ENCODE measurements around the gene ZFAND5.

The ZFAND5 gene

DNA sequence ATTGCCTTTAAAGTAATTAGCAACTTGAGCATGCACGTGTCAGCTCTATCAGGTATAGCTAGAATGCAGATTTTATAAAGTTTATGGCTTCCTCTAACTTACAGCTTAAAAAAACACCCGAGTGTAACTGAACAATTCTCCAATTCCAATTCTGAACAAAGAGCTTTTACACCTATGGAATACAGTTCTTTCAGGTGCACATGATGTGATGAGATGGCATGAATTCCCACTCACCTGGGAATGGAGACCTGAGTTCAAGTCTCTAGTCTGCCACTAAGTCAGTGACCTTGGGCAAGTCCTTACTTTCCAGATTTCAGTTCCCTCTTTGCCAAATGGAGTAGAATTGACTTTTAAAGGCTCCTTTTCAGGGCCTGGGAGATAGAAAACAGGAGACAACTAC, 1.8 kb downstream of the ZFAND5 start:
- no peak for DNase-seq (ENCODE audit: low read depth in 2 of 2, low spot score in 1 of 2)

DNA sequence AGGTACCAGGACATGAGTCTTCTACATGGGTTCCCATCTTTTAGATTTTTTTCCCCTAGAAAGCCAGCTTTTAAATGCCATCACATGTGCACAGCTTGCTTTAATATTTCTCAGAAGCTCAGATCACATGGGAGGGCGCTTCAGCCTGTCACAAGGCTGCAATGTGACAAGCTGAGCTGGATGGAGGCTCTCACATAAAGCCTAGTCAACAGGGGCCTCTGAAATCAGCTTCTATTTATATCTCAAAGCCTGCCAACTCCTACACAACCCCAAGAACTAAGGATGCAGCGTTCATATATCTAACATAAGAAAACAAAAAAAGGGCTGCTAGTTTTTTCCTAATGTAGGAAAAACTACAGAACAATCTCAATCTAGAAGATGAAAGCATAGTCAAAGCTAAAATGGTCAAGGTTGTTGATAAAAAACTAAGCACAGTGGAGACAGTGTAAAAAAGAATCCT, 2.3 kb downstream of the ZFAND5 start:
- no peak for DNase-seq (ENCODE audit: low read depth in 2 of 2, low spot score in 1 of 2)

DNA sequence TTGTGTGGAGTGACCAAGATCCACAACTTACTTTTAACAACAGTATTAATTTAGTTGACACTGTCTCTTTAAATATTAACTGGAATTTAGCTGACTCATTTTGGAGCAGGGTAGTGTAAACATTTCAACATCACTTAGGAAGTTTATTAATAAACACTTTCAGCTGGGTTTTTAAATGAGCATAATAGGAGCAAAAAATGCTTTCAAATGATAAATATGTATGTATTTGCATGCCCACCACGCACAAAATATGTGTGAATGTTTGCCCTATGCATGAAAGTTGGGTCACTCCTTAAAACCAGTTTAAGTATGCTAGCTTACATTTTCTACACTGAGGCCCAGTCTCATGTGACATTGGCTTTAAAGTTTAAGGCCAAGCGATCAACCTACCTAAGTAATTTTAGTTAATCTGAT, 2.9 kb downstream of the ZFAND5 start:
- DNase-seq (ENCODE audit: low read depth in 2 of 2, low spot score in 1 of 2): no peak

DNA sequence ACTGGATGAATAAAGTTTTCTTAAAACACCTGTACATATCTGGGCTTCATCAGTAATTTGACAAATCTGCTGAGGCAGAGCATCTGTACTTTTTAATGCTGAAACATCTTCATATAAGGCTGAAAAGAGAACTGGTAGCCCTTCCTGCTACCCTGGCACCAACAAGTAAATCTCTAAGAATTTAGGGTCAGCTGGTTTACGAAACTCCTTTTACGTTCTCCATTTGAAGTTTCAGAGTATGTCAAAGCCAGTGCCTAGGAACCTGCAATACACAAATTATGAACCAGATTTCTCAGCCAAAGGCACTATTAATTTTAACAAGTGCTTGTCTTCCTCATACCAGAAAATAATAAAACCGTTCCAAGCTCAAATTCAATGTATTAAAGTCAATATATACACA, 3.8 kb downstream of the ZFAND5 start:
- DNase-seq (ENCODE audit: low read depth in 2 of 2, low spot score in 1 of 2): no peak

DNA sequence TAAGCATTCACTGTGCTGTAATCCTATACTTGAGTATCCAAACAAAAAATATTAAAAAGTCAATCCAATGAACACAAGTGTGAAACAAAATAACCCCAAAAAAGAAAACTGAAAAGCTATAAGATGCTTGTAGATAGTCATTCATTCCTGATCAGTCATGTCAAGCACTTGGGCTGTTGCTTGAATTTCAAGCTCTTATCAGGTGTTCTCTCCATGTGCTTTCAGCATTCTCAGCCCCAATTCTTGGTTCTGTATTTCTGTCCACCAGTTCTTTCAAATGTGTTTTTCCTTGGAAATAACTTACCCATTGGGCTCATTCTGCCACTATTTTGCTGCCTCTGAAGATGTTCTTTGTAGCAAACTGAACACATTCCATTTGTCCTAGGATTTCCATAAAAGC, 4.7 kb downstream of the ZFAND5 start:
- DNase-seq (ENCODE audit: low read depth in 2 of 2, low spot score in 1 of 2): no peak

DNA sequence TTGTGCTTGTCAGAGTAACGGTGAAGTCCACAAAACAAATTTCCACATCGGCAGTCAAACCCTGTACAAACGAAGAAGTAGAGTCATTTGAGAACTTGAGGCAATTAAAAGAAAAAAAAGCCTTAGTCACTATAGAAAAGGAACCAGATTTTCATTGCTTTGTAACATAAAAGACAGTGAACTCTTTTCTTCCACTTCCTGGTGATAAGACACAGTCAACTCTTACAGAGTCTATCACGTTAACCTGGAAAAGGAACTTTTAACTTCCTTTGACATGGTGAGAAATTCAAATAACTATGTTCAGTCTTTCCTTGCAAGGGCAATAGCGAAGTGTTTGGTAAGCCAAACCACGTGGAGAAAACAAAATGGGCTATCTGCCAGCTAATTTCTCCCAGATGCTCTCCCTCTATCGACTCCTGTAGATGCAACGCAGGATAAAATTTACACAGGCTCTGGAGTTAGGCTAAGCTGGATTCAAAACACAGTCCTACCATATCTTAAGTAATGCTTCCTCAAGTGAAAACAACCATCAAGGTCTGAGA, 8.9 kb downstream of the ZFAND5 start:
- DNase-seq (ENCODE audit: low read depth in 2 of 2, low spot score in 1 of 2): no peak

DNA sequence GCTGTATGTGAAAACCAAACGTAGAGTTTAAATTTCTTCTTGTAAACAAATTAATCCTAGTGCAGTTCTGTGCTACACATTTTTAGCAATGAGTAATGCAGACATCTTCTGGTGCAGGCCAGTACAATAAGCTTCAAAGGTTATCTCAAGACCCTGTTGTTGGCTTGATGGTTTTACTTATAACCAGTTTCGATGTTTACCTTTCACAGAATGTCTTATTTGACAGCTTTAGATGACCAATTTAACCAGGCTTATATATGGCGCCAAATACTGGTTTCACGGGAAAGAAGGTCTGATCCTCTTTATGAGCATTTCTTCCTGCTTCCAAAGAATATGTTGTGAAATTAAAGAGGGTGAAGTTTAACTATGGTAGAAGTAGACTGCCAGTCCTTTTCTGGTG, 9.9 kb downstream of the ZFAND5 start:
- DNase-seq (ENCODE audit: low read depth in 2 of 2, low spot score in 1 of 2): no peak

DNA sequence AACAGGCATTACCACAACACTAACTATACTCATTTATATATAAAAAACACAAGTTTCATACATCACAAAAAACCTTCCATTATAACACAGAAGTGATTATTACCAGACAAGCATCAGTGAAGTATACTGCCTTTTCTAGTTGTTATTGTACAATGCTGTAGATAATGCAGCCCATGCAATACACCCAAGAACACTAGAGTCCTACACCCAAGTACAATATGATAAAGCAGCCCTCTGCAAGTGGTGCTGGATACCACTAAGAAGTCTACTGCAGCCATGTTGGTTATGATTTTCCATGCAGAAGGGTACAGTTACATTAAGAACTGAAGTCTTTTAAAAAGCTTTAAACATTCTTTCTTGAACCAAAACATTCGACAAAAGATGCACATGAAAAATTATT, 10.3 kb downstream of the ZFAND5 start:
- DNase-seq (ENCODE audit: low read depth in 2 of 2, low spot score in 1 of 2): no peak

DNA sequence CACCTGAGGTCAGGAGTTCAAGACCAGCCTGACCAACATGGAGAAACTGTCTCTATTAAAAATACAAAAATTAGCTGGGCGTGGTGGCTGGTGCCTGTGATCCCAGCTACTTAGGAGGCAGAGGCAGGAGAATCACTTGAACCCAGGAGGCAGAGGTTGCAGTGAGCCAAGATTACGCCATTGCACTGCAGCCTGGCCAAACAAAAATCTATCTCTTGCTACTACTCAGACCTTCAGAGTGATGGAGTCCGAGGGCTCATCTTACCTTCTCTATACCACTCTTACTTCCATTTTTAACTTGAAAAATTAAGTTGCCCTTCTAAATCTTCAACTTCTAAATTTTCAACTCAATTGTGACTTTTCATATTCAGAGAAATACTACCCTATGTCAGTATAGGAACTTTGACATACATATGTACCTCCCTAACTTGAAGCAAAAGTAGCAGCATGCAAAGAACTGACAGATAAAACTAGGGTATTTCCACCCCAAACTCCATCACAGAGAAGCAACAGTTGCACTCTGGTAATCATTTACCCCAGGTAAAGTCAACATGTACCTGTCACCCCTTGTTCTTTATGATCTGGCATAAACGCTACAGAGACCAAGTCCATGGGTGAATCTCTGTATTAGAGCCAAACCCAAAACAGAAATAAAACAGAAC, 11.4 kb downstream of the ZFAND5 start:
- no peak for DNase-seq (ENCODE audit: low read depth in 2 of 2, low spot score in 1 of 2)

DNA sequence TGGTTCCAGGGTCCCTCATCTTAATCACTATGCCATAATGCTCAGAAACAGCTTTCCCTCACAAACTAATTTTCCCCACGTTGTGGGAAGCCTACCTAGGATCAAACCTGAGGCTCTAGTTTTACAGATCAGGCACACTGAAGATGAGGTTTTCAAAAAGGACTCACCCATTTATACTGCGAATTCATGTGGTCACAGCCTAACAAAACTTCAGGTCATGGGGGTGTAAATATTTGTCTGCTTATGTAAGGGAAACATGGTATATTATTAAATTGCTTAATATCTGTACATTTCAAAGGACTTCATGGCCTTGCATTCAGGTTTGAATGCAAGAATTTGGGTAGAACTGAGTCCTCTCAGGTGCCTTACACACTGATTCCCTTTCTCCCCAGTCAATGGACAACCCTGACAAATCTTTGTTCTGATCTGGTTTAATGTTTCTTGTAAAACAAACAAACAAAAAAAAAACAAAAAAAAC, 12.1 kb downstream of the ZFAND5 start:
- DNase-seq (ENCODE audit: low read depth in 2 of 2, low spot score in 1 of 2): no peak

DNA sequence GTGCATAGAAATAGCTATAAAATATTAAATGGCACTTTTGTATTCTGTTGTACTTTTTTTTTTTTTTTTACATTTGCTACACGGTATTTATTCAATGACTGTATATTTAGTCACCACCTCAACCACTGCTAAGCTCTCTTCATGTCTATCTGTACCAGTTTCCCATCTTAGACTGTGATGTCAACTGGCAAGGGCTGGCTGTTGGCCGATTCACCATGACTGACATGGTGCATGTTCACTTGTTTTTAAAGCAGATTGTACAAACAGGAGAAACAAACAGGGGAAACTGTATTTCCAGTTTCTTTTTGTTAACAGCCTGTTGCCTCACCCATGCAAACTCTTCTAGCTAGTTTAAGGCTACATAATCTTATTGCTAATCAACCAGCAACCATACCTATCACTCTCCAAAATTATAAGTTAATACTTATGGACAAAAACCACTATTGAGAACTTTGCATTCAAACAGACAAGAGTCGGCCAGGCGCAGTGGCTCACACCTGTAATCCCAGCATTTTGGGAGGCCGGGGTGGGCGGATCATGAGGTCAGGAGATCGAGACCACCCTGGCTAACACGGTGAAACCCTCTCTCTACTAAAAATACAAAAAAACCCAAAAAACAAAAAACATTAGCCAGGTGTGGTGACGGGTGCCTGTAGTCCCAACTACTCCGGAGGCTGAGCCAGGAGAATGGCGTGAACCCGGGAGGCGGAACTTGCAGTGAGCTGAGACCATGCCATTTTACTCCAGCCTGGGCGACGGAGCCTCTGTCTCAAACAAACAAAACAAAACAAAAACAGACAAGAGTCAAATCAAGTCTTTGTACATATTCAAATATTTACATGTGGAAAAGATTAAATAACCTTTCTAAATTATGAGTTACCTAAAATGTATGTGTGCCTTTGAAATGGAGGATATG, 13.2 kb downstream of the ZFAND5 start:
- no peak for DNase-seq (ENCODE audit: low read depth in 2 of 2, low spot score in 1 of 2)

DNA sequence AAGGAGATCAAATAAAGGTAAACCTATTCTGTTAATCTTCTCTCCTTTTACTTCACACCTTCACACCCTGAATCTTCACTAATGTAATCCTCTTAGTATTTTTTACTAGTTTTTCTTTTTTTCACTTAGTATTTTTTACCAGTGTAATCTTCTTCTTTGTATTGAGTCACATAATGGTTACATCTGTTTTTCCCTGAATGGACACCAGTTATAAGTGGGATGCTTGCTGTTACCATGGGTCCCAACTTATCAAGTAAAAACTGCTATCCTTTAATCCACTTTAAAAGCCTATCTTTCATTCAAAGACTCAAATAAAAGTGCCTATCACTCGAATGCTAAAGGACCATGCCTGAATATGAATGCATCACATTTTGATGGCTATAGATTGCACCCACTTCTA, 15.1 kb downstream of the ZFAND5 start:
- no peak for DNase-seq (ENCODE audit: low read depth in 2 of 2, low spot score in 1 of 2)

DNA sequence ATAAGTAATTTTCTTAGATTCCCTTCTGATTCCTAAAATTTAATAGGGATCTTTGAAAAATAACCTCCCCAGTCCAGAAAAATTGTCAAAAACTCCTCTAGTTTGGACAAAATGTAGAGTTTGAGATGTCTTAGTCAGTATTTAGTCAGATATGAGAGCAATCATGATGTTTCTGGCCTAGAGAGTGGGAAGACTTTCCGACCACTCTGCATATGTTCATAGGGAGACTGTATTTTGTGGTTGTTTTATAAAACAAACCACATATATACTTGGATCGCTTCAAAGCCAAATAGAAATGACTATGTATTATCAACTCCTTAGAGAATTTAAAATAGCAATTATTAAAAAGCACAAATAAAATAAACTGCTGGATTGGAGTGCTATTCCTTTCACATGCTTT, 15.8 kb downstream of the ZFAND5 start:
- no peak for DNase-seq (ENCODE audit: low read depth in 2 of 2, low spot score in 1 of 2)

DNA sequence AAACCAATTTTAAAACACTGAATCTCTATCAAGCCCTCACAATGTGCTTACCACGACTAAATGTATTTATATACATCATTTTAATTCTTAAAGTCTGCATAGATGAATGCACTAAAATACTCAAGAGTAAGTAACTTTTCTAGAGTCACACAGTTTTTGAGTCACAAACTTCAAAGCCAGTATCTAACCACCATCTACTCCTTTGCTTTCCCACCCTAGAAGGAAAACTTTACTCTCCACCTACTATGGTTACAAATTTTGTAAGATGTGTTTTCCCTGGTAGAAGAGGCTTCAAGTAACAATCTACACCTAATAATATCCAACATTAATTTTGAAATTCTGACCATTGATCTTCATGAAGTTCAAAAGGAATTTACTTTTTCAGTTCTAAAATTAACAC, 18.7 kb downstream of the ZFAND5 start:
- DNase-seq (ENCODE audit: low read depth in 2 of 2, low spot score in 1 of 2): no peak

DNA sequence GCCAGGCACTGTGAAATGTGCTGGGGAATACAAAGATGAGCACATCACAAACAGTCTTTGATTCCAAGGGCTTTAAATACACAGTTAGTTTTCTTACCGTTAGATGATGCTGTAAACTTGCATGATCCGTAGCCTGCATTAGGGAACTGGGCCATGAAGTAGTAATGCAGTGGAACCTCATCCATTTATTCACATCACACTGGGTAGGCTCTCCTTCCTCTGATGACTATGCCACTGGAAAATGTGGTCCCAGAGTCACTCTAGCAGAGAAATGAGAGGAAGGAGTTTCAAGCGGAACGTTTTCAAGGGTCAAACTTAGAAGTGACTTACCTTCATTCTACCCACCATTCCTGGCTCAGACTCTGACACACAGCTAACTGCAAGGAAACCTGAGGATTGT, 26.4 kb downstream of the ZFAND5 start:
- no peak for DNase-seq (ENCODE audit: low read depth in 2 of 2, low spot score in 1 of 2)

DNA sequence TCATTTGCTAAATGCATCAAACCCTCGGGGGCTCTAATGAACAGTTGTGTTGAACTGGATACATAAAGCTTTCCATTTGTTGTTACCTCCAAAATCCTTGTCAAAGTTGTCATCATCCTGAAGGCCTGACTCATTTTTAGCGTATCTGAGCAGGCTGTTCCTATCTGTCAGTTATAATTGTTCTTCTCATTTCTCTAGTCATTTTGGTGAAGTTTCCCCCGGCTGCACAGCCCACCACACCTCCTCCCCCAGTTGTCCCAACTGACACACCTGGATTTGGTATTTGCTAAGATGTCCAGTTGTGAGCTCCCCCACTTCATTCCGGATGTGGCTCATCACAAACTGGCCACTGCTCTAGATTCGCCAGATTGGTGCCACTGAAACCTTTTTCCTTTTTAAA, 27.7 kb downstream of the ZFAND5 start:
- no peak for DNase-seq (ENCODE audit: low read depth in 2 of 2, low spot score in 1 of 2)

DNA sequence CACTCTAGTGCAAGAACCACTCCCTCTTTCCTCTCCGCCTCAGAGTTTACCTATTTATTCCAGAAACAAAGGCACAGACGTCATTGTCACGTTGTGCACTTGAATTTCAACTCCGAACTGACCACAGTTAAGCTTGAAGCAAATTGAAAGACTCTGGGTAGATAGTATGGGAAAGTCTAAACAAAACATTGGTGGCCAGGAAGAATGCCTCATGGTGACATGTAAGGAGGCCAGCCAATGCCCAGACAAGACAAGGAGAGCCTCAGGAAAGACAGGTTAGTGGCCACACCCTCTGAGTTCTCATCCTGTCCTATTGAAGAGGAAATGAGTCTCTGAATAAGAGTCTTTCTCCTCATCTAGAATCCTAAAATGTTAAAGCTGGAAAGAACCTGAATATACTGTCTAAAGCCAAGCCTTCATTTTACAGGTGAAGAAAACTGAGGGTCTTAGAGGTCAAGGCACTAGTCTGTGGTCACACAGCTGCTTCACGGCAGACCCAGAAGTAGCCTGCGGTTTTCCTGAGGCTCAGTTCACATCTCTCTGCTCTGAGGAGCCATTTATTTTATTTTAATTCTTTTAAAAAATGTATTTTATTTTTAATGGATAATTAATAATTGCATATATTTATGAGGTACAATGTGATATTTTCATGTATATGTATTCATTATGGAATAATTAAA, 30.2 kb downstream of the ZFAND5 start:
- DNase-seq (ENCODE audit: low read depth in 2 of 2, low spot score in 1 of 2): no peak

DNA sequence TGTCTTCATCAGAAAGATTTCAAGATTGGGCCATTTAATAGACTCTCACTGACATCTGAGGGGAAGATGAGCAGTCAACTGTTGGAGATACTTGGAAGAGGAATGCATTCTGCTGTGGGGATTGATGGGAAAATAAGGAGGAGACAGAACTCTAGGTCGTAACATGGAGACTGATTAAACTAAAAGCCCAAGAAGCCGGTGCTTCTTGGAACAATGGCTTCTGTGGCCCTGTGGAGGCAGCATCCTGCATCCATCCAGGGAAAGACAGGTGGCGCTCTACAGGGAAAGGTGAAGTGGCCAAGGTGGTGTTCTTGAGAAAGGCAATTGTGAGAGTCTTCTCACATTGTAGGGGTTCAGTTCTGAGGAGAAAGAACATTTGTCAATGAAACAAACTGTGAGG, 31.3 kb downstream of the ZFAND5 start:
- DNase-seq (ENCODE audit: low read depth in 2 of 2, low spot score in 1 of 2): no peak

DNA sequence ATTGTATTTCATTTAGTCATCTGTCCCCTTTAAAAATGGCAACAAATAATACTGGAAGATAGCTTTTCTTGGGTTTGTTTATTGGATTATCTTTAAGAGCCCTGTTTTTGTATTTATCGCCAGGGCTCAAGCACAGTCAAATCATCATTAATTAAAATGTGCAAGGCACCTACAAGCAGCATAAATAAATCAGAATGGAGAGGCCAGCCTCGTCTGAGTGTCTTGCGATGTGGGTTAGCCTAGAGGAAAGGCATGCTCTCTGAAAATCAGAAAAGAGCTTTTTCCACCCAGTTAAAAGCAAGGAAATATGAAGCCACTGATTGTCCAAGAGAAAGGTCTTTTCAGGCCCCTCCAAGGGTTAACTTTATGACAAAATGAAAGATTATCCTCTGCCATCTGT, 31.8 kb downstream of the ZFAND5 start:
- DNase-seq (ENCODE audit: low read depth in 2 of 2, low spot score in 1 of 2): no peak

DNA sequence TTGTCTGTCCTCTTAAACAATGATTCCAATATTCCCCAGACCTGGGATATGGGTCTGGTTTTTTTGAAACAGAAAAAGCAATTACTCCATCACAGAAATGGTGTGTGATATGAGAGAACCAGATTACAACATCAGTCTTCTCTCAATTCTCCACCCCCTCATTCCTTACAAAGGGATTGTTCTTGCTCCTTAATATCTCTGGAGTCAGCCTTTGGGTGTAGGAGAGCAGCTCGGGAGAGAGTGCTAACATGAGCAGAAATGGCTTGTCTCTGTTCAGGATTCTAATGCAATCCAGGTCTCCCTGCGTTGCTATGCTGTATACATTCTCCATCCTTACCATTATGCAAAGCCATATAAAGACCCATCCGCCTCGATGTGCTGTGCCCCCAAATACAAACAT, 32.7 kb downstream of the ZFAND5 start:
- no peak for DNase-seq (ENCODE audit: low read depth in 2 of 2, low spot score in 1 of 2)

DNA sequence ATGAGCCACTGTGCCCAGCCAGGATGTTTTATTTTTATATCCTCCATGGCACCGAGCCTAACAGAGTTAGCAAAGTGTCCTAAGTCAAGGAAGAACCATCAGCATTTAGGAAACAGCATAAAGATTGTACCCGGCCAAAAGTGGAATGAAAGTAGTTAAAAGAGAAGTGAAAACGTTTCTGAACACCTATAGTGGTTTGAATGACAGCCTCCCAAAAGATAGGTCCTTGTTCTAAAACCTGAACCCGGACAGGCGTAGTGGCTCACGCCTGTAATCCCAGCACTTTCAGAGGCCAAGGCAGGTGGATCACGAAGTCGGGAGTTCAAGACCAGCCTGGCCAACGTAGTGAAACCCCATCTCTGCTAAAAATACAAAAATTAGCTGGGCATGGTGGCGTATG, 37.4 kb downstream of the ZFAND5 start:
- no peak for DNase-seq (ENCODE audit: low read depth in 2 of 2, low spot score in 1 of 2)

DNA sequence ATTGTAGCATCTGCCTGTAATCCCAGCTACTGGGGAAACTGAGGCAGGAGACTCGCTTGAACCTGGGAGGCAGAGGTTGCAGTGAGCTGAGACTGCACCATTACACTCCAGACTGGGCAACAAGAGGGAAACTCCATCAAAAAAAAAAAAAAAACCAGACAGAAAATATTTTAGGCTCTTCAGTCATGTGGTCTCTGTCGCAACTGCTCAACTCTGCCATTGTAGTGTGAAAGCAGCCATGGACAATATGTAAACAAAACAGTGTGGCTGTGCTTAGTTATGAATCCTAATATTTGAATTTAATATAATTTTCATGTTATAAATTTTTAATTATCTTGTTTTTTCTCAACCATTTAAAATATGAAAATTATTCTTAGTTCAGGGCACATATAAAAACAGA, 38.4 kb downstream of the ZFAND5 start:
- no peak for DNase-seq (ENCODE audit: low read depth in 2 of 2, low spot score in 1 of 2)
